Ishikawa (cell line): ENCODE results near the gene MAP10.

Experiments
- CREB1 ChIP-seq: IDR thresholded peaks from 2 replicates; pipeline ENCODE4 v1.6.1; 2012; ENCODE audit warnings: low read depth
- EP300 ChIP-seq: IDR thresholded peaks from 2 replicates; pipeline ENCODE4 v1.6.1; 2012; ENCODE audit warnings: borderline replicate concordance
- MAX ChIP-seq: IDR thresholded peaks from 2 replicates; pipeline ENCODE4 v1.6.1; 2012
- RAD21 ChIP-seq: IDR thresholded peaks from 2 replicates; pipeline ENCODE4 v1.6.1; 2012; ENCODE audit warnings: low read depth
- TAF1 ChIP-seq: IDR thresholded peaks from 2 replicates; pipeline ENCODE4 v1.6.1; 2012; ENCODE audit warnings: low read depth, mild to moderate bottlenecking
- TEAD4 ChIP-seq: IDR thresholded peaks from 2 replicates; pipeline ENCODE4 v1.6.1; 2012
- YY1 ChIP-seq: IDR thresholded peaks from 2 replicates; pipeline ENCODE4 v1.6.1; 2012; ENCODE audit warnings: low read depth
- ZBTB7A ChIP-seq: IDR thresholded peaks from 2 replicates; pipeline ENCODE4 v1.6.1; 2012; ENCODE audit warnings: low read depth

GRCh38 chr1:232806186-232806510, 932 bp downstream of the MAP10 start:
- TF ChIP-seq RAD21 (no peak), ZBTB7A (no peak), EP300 (no peak), TAF1 (no peak), YY1 (no peak), CREB1 (no peak), TEAD4 (no peak), MAX (no peak)
